GM21737 (cell line): ENCODE data around the gene MOCS3.

Experiments used
- ATAC-seq: cut with Tn5 transposase; IDR thresholded peaks from one replicate; pipeline ENCODE4 v1.9.1; 2021; ENCODE audit warnings: mild to moderate bottlenecking, moderate library complexity; ENCODE audit not compliant: unreplicated experiment

The MOCS3 gene

GRCh38 chr20:50958615-50959542, at the start of gene MOCS3:
Gene MOCS3, plus strand, starts transcription at chr20:50958818. Its CDS starts 25 bp downstream, at chr20:50958843.
- peak; percentile 81 for ATAC-seq

- no peak for ATAC-seq
Observed at GRCh38 chr20:50909413-50909812, 49.2 kb upstream of the MOCS3 start.

- no peak for ATAC-seq
Observed at GRCh38 chr20:50911030-50911429, 47.6 kb upstream of the MOCS3 start.

GRCh38 chr20:50911716-50912115, 46.9 kb upstream of the MOCS3 start:
- ATAC-seq = no peak

- ATAC-seq = no peak
Observed at GRCh38 chr20:50913690-50914375, 44.8 kb upstream of the MOCS3 start.

- ATAC-seq = no peak
Observed at GRCh38 chr20:50915424-50915823, 43.2 kb upstream of the MOCS3 start.

- ATAC-seq = no peak
Observed at GRCh38 chr20:50916257-50916656, 42.4 kb upstream of the MOCS3 start.

- ATAC-seq = no peak
Observed at GRCh38 chr20:50916934-50917333, 41.7 kb upstream of the MOCS3 start.

- no peak for ATAC-seq
Observed at GRCh38 chr20:50918403-50918802, 40.2 kb upstream of the MOCS3 start.

- no peak for ATAC-seq
Observed at GRCh38 chr20:50919567-50919966, 39.1 kb upstream of the MOCS3 start.

GRCh38 chr20:50920997-50921396, 37.6 kb upstream of the MOCS3 start:
- no peak for ATAC-seq

- no peak for ATAC-seq
Observed at GRCh38 chr20:50921803-50922501, 36.7 kb upstream of the MOCS3 start.

GRCh38 chr20:50924261-50924920, 34.2 kb upstream of the MOCS3 start:
- no peak for ATAC-seq

GRCh38 chr20:50926530-50926929, 32.1 kb upstream of the MOCS3 start:
- ATAC-seq = no peak

- ATAC-seq = no peak
Observed at GRCh38 chr20:50928469-50928868, 30.1 kb upstream of the MOCS3 start.

GRCh38 chr20:50929299-50930138, 29.1 kb upstream of the MOCS3 start:
- peak; percentile 57 for ATAC-seq

- peak; percentile 5 for ATAC-seq
Observed at GRCh38 chr20:50930139-50930975, 28.3 kb upstream of the MOCS3 start.

GRCh38 chr20:50930976-50931305, 27.7 kb upstream of the MOCS3 start:
- peak; percentile 10 for ATAC-seq

GRCh38 chr20:50931306-50932015, 27.2 kb upstream of the MOCS3 start, which contains the start of gene ADNP:
Gene ADNP, minus strand, starts transcription at chr20:50931437. Its CDS starts 27,441 bp downstream, at chr20:50903996.
- ATAC-seq = peak; percentile 50
